Muscle layer of duodenum (tissue), 2 donors: ENCODE measurements around the gene ABCA2.

Experiments used
- H3K27ac ChIP-seq: one replicate; pipeline ENCODE4 v1.7.0; 2013; ENCODE audit warnings: mild to moderate bottlenecking, low read length
- H3K27me3 ChIP-seq: one replicate; pipeline ENCODE4 v1.7.0; 2013; ENCODE audit warnings: low read depth, mild to moderate bottlenecking, control low read depth, low read length
- H3K36me3 ChIP-seq, 2 donors: one replicate each; pipeline ENCODE4 v1.7.0; 2013; ENCODE audit warnings: low read length in 2 of 2, control low read depth in 1 of 2, mild to moderate bottlenecking in 1 of 2; ENCODE audit not compliant: insufficient read depth in 2 of 2, control insufficient read depth in 1 of 2
- H3K4me1 ChIP-seq, 2 donors: one replicate each; pipeline ENCODE4 v1.7.0; 2013; ENCODE audit warnings: low read length in 2 of 2, mild to moderate bottlenecking in 2 of 2, control low read depth in 1 of 2, moderate library complexity in 1 of 2; ENCODE audit not compliant: insufficient read depth in 2 of 2, control insufficient read depth in 1 of 2
- H3K4me3 ChIP-seq, 2 donors: one replicate each; pipeline ENCODE4 v1.7.0; 2013; ENCODE audit warnings: low read length in 2 of 2, low read depth in 1 of 2, mild to moderate bottlenecking in 1 of 2
- H3K9me3 ChIP-seq, 2 donors: one replicate each; pipeline ENCODE4 v1.7.0; 2013; ENCODE audit warnings: low read length in 2 of 2, control low read depth in 1 of 2, mild to moderate bottlenecking in 1 of 2; ENCODE audit not compliant: control insufficient read depth in 1 of 2
- donor health status: healthy.

The ABCA2 gene

GRCh38 chr9:136968333-136969127, 59.5 kb downstream of the ABCA2 start:
- Histone ChIP-seq H3K27ac (no peak overlapping the region), H3K36me3 (no peaks in the 10 kb centered on the region)

GRCh38 chr9:136965771-136966484, 62.1 kb downstream of the ABCA2 start:
- H3K36me3 ChIP-seq, result no peaks in the 10 kb centered on the region
- H3K27ac ChIP-seq, result no peak overlapping the region
- H3K4me3 ChIP-seq, result peak overlapping the region in 1 of 2 donors; percentile 11
- no peaks in the 10 kb centered on the region for H3K9me3 ChIP-seq
- H3K4me1 ChIP-seq, result peaks cover 0 to 7% of the 10 kb centered on the region in 2 donors
- H3K27me3 ChIP-seq, result no peaks in the 10 kb centered on the region

More at GRCh38 chr9:136968333-136969127, 59.5 kb downstream of the ABCA2 start:
- Histone ChIP-seq H3K4me3 (no peak overlapping the region), H3K27me3 (no peaks in the 10 kb centered on the region), H3K9me3 (no peaks in the 10 kb centered on the region), H3K4me1 (peaks cover 0 to 6% of the 10 kb centered on the region in 2 donors)

GRCh38 chr9:136964833-136965422, 63.1 kb downstream of the ABCA2 start:
- Histone ChIP-seq H3K4me3 (no peak overlapping the region), H3K4me1 (peaks cover 0 to 10% of the 10 kb centered on the region in 2 donors)

GRCh38 chr9:136964171-136964689, 63.8 kb downstream of the ABCA2 start:
- no peak overlapping the region for H3K27ac ChIP-seq
- peaks cover 0 to 10% of the 10 kb centered on the region in 2 donors for H3K4me1 ChIP-seq
- no peak overlapping the region for H3K4me3 ChIP-seq
- no peaks in the 10 kb centered on the region for H3K9me3 ChIP-seq
- H3K27me3 ChIP-seq, result no peaks in the 10 kb centered on the region
- no peaks in the 10 kb centered on the region for H3K36me3 ChIP-seq

More at GRCh38 chr9:136964833-136965422, 63.1 kb downstream of the ABCA2 start:
- Histone ChIP-seq H3K9me3 (no peaks in the 10 kb centered on the region), H3K27ac (no peak overlapping the region), H3K36me3 (no peaks in the 10 kb centered on the region), H3K27me3 (no peaks in the 10 kb centered on the region)

GRCh38 chr9:136963751-136964150, 64.3 kb downstream of the ABCA2 start:
- Histone ChIP-seq H3K27me3 (no peaks in the 10 kb centered on the region), H3K27ac (no peak overlapping the region), H3K4me3 (no peak overlapping the region), H3K4me1 (peaks cover 0 to 10% of the 10 kb centered on the region in 2 donors), H3K9me3 (no peaks in the 10 kb centered on the region), H3K36me3 (no peaks in the 10 kb centered on the region)

- no peaks in the 10 kb centered on the region for H3K9me3 ChIP-seq
- peaks cover 0 to 10% of the 10 kb centered on the region in 2 donors for H3K4me1 ChIP-seq
- no peak overlapping the region for H3K4me3 ChIP-seq
- H3K36me3 ChIP-seq, result no peaks in the 10 kb centered on the region
- no peaks in the 10 kb centered on the region for H3K27me3 ChIP-seq
- no peak overlapping the region for H3K27ac ChIP-seq
These were observed 64.7 kb downstream of the ABCA2 start for GRCh38 chr9:136963341-136963740.

- no peaks in the 10 kb centered on the region for H3K9me3 ChIP-seq
- H3K27ac ChIP-seq, result no peak overlapping the region
- H3K4me1 ChIP-seq, result peaks cover 0 to 10% of the 10 kb centered on the region in 2 donors
- H3K36me3 ChIP-seq, result no peaks in the 10 kb centered on the region
- no peak overlapping the region for H3K4me3 ChIP-seq
- H3K27me3 ChIP-seq, result no peaks in the 10 kb centered on the region
These were observed 65.3 kb downstream of the ABCA2 start for GRCh38 chr9:136962701-136963248.

- no peak overlapping the region for H3K4me3 ChIP-seq
- peaks cover 0 to 10% of the 10 kb centered on the region in 2 donors for H3K4me1 ChIP-seq
- H3K27ac ChIP-seq, result no peak overlapping the region
- no peaks in the 10 kb centered on the region for H3K27me3 ChIP-seq
- H3K36me3 ChIP-seq, result no peaks in the 10 kb centered on the region
- H3K9me3 ChIP-seq, result no peaks in the 10 kb centered on the region
These were observed 65.9 kb downstream of the ABCA2 start for GRCh38 chr9:136962163-136962562.

GRCh38 chr9:136961279-136962065, 66.6 kb downstream of the ABCA2 start:
- Histone ChIP-seq H3K4me1 (peaks cover 0 to 10% of the 10 kb centered on the region in 2 donors), H3K27ac (no peak overlapping the region)

GRCh38 chr9:136960938-136961275, 67.1 kb downstream of the ABCA2 start:
- Histone ChIP-seq H3K36me3 (no peaks in the 10 kb centered on the region), H3K4me1 (peaks cover 0 to 6% of the 10 kb centered on the region in 2 donors), H3K27ac (no peak overlapping the region)

More at GRCh38 chr9:136961279-136962065, 66.6 kb downstream of the ABCA2 start:
- H3K36me3 ChIP-seq, result no peaks in the 10 kb centered on the region
- H3K9me3 ChIP-seq, result no peaks in the 10 kb centered on the region
- H3K4me3 ChIP-seq, result no peak overlapping the region
- H3K27me3 ChIP-seq, result no peaks in the 10 kb centered on the region

More at GRCh38 chr9:136960938-136961275, 67.1 kb downstream of the ABCA2 start:
- H3K27me3 ChIP-seq, result no peaks in the 10 kb centered on the region
- H3K4me3 ChIP-seq, result no peak overlapping the region
- no peaks in the 10 kb centered on the region for H3K9me3 ChIP-seq
